GM23338 (cell line): Measurements from ENCODE around the gene ADAP1. TPM values are rescaled to one million over a fixed set of nuclear protein-coding genes. Genes with fewer than 3 reads are reported as not detected.

Source experiments
- ATAC-seq: fragments of 200-7000 bp; cut with Tn5 transposase; 3 replicates; pipeline ENCODE4 v1.9.1; 2020
- DNase-seq: peaks from one replicate; pipeline ENCODE4 v3.0.0-alpha.2; 2015; ENCODE audit warnings: low spot score
- H2AFZ ChIP-seq: fragments of 200-600 bp; sonication (generic); 2 replicates; pipeline ENCODE4 v1.8.0; 2016; ENCODE audit warnings: antibody characterized with exemption, mild to moderate bottlenecking, moderate library complexity
- H3F3A ChIP-seq: fragments of 200-600 bp; sonication (generic); replicated peaks from 2 replicates; pipeline ENCODE4 v1.8.0; 2017; ENCODE audit warnings: antibody characterized with exemption, mixed run types, low read depth
- H3K27ac ChIP-seq: fragments of 200-600 bp; sonication (generic); 2 replicates; pipeline ENCODE4 v1.6.1; 2016; ENCODE audit warnings: low read depth
- H3K27me3 ChIP-seq: fragments of 200-600 bp; sonication (generic); 2 replicates; pipeline ENCODE4 v1.8.0; 2016; ENCODE audit warnings: mild to moderate bottlenecking, mixed run types, moderate library complexity; ENCODE audit not compliant: insufficient read depth
- H3K36me3 ChIP-seq: fragments of 200-600 bp; sonication (generic); 2 replicates; pipeline ENCODE4 v1.8.0; 2016; ENCODE audit warnings: mild to moderate bottlenecking; ENCODE audit not compliant: insufficient read depth
- H3K4me1 ChIP-seq: fragments of 200-600 bp; sonication (generic); 2 replicates; pipeline ENCODE4 v1.8.0; 2016; ENCODE audit warnings: mild to moderate bottlenecking, moderate library complexity; ENCODE audit not compliant: insufficient read depth
- H3K4me2 ChIP-seq: fragments of 200-600 bp; sonication (generic); 2 replicates; pipeline ENCODE4 v1.7.1; 2017; ENCODE audit warnings: mixed run types
- H3K4me3 ChIP-seq: fragments of 200-600 bp; sonication (generic); 2 replicates; pipeline ENCODE4 v1.6.1; 2016; ENCODE audit warnings: mixed run types
- H3K79me2 ChIP-seq: fragments of 200-600 bp; sonication (generic); replicated peaks from 2 replicates; pipeline ENCODE4 v1.8.0; 2017; ENCODE audit warnings: mild to moderate bottlenecking; ENCODE audit not compliant: insufficient read depth
- H3K9me2 ChIP-seq: fragments of 200-600 bp; sonication (generic); 2 replicates; pipeline ENCODE4 v1.8.0; 2017; ENCODE audit not compliant: insufficient read depth
- H4K20me1 ChIP-seq: fragments of 200-600 bp; sonication (generic); replicated peaks from 2 replicates; pipeline ENCODE4 v1.8.0; 2017; ENCODE audit warnings: mild to moderate bottlenecking; ENCODE audit not compliant: insufficient read depth
- H3K27ac Mint-ChIP-seq: 2 replicates; pipeline ENCODE4 v1.8.0; 2020; ENCODE audit warnings: inconsistent platforms, mild to moderate bottlenecking, moderate library complexity, mixed read lengths
- H3K27me3 Mint-ChIP-seq: 3 replicates; pipeline ENCODE4 v1.8.0; 2022; ENCODE audit warnings: low read depth, mild to moderate bottlenecking, moderate library complexity, mixed read lengths, inconsistent platforms; ENCODE audit not compliant: insufficient read depth, poor library complexity
- H3K36me3 Mint-ChIP-seq: 3 replicates; pipeline ENCODE4 v1.8.0; 2021; ENCODE audit warnings: low read depth, mild to moderate bottlenecking, inconsistent platforms, moderate library complexity, mixed read lengths
- H3K4me1 Mint-ChIP-seq: 3 replicates; pipeline ENCODE4 v1.8.0; 2020; ENCODE audit warnings: mild to moderate bottlenecking, inconsistent platforms, mixed read lengths
- H3K4me3 Mint-ChIP-seq: 3 replicates; pipeline ENCODE4 v1.8.0; 2021; ENCODE audit warnings: moderate library complexity, mild to moderate bottlenecking, inconsistent platforms, mixed read lengths
- H3K9me3 Mint-ChIP-seq: 3 replicates; pipeline ENCODE4 v1.8.0; 2020; ENCODE audit warnings: moderate library complexity, mild to moderate bottlenecking, inconsistent platforms, mixed read lengths
- CREB1 ChIP-seq: fragments of 250-450 bp; sonication (Bioruptor Pico); IDR thresholded peaks from 2 replicates; pipeline ENCODE4 v1.5.0; 2020; ENCODE audit warnings: low read depth, mild to moderate bottlenecking, moderate library complexity
- CTCF ChIP-seq, 2 experiments: fragments of 200-600 bp in 1 of 2; sonication (generic) in 1 of 2; conservative IDR thresholded peaks; 2 replicates each; pipeline versions ENCODE4 v1.5.1 to v1.6.1; 2016 to 2017; ENCODE audit warnings: antibody characterized with exemption in 2 of 2, low read depth in 2 of 2, mild to moderate bottlenecking in 2 of 2, moderate library complexity in 1 of 2
- ETS1 ChIP-seq: IDR thresholded peaks from 2 replicates; pipeline ENCODE4 v1.6.1; 2016; ENCODE audit warnings: antibody characterized with exemption
- EZH2phosphoT487 ChIP-seq: fragments of 200-600 bp; sonication (generic); IDR thresholded peaks from one replicate; pipeline ENCODE4 v1.8.1; 2018; ENCODE audit warnings: antibody characterized with exemption; ENCODE audit not compliant: unreplicated experiment
- JUNB ChIP-seq: IDR thresholded peaks from one replicate; pipeline ENCODE4 v1.6.1; 2016; ENCODE audit warnings: antibody characterized with exemption; ENCODE audit not compliant: unreplicated experiment
- POLR2AphosphoS5 ChIP-seq: IDR thresholded peaks from 2 replicates; pipeline ENCODE4 v1.6.1; 2016; ENCODE audit warnings: antibody characterized with exemption, low read depth
- REST ChIP-seq: IDR thresholded peaks from one replicate; pipeline ENCODE4 v1.6.1; 2018; ENCODE audit warnings: antibody characterized with exemption; ENCODE audit not compliant: unreplicated experiment
- STAT1 ChIP-seq: IDR thresholded peaks from one replicate; pipeline ENCODE4 v1.6.1; 2016; ENCODE audit warnings: antibody characterized with exemption; ENCODE audit not compliant: unreplicated experiment
- ZNF114 ChIP-seq: fragments of 250-450 bp; sonication (Bioruptor Pico); IDR thresholded peaks from 2 replicates; pipeline ENCODE4 v1.5.0; 2020; ENCODE audit warnings: mild to moderate bottlenecking, moderate library complexity
- ZNF462 ChIP-seq: fragments of 250-450 bp; sonication (Bioruptor Pico); IDR thresholded peaks from 2 replicates; pipeline ENCODE4 v1.5.0; 2020; ENCODE audit warnings: mild to moderate bottlenecking, moderate library complexity
- polyA plus RNA-seq: library from polyadenylated mRNA; unstranded; fragments of >200 nt; fragmentation: Nextera tagmentation; extraction: Ambion mirVana; gene quantifications from 2 replicates; pipeline ENCODE4 v1.2.1, GENCODE V29; 2016
- total RNA-seq: library from RNA; depleted of rRNA; stranded (reverse); fragments of >200 nt; shearing (Covaris generic); gene quantifications from 2 replicates; pipeline ENCODE4 v1.2.3, GENCODE V29; 2014

Gene ADAP1
- total and polyA plus RNA-seq, 2 experiments from 2014 or later, result 2.2 to 9.6 TPM

- TF ChIP-seq ZNF462 (CRISPR knock-in tag) (no peak), CREB1 (CRISPR knock-in tag) (no peak), ETS1 (no peak)
These were observed 53.5 kb downstream of the ADAP1 start (continued) for GRCh38 chr7:901041-901387.

- no peaks in the 10 kb centered on the region; the same call in 2 of the 3 replicates for H3K4me1 Mint-ChIP-seq
- H3K36me3 Mint-ChIP-seq, result peaks cover 13% of the 10 kb centered on the region
- H3F3A ChIP-seq, result 0 out of 2 replicates have a peak, but pooled peaks cover 4% of the 10 kb centered on the region
- no peaks in the 10 kb centered on the region for H3K4me1 ChIP-seq
- H3K4me2 ChIP-seq, result no peak overlapping the region
- no peaks in the 10 kb centered on the region for H3K36me3 ChIP-seq
- no peak overlapping the region for H3K4me3 ChIP-seq
- no peaks in the 10 kb centered on the region for H3K9me3 Mint-ChIP-seq
- no peak overlapping the region for H2AFZ ChIP-seq
- no peaks in the 10 kb centered on the region for H3K9me2 ChIP-seq
- H4K20me1 ChIP-seq, result no peaks in the 10 kb centered on the region
- H3K27me3 ChIP-seq, result peaks cover 6% of the 10 kb centered on the region
- H3K27ac ChIP-seq, result no peak overlapping the region
- DNase-seq (no peak), ATAC-seq (no peak)
- H3K79me2 ChIP-seq, result no peaks in the 10 kb centered on the region
- peaks cover 16% of the 10 kb centered on the region for H3K27me3 Mint-ChIP-seq
- no peak overlapping the region; the same call in 1 of the 2 replicates for H3K27ac Mint-ChIP-seq
- H3K4me3 Mint-ChIP-seq, result no peak overlapping the region
- TF ChIP-seq POLR2AphosphoS5 (no peak), CTCF (conservative IDR thresholded peaks at IDR 0.05; ENCODE audit: low read depth in 2 of 2) (no peak), EZH2phosphoT487 (no peak), JUNB (no peak), ZNF114 (CRISPR knock-in tag) (no peak), STAT1 (no peak), REST (no peak)
These were observed 54.0 kb downstream of the ADAP1 start for GRCh38 chr7:900331-901040.
